Astrocyte (in vitro differentiated cells and primary cell): ENCODE results near the gene MYL7.

Experiments used
- EZH2 ChIP-seq: IDR thresholded peaks from 2 replicates; pipeline ENCODE4 v1.6.1; 2012; ENCODE audit warnings: mild to moderate bottlenecking, low read length, inconsistent platforms; ENCODE audit not compliant: insufficient read depth
- TF ChIP-seq, protein P1 (sequence below): IDR thresholded peaks from 2 replicates; pipeline ENCODE4 v1.5.1; 2011; ENCODE audit warnings: low read depth, mild to moderate bottlenecking, inconsistent platforms, low read length, moderate library complexity; ENCODE audit not compliant: insufficient read depth

DNA sequence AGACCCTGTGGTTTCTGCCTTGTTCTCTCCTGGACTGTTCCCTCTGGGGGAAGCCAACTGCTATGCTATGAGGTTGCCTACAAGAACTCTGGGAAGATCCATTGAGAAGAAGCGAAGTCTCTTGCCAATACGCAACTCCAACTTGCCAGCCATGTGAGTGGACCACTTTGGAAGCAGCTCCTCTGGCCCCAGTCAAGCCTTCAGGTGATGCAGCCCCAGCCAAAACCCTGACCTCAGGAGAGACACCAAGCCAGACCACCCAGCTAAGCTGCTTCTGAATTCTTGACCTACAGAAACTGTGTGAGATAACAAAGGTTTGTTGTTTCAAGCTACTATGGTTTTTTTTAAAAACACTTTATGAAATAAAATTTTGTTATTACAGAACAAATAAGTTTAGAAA is 20.2 kb upstream of the MYL7 start:
- no peak for TF ChIP-seq EZH2
- TF ChIP-seq, protein P1, sequence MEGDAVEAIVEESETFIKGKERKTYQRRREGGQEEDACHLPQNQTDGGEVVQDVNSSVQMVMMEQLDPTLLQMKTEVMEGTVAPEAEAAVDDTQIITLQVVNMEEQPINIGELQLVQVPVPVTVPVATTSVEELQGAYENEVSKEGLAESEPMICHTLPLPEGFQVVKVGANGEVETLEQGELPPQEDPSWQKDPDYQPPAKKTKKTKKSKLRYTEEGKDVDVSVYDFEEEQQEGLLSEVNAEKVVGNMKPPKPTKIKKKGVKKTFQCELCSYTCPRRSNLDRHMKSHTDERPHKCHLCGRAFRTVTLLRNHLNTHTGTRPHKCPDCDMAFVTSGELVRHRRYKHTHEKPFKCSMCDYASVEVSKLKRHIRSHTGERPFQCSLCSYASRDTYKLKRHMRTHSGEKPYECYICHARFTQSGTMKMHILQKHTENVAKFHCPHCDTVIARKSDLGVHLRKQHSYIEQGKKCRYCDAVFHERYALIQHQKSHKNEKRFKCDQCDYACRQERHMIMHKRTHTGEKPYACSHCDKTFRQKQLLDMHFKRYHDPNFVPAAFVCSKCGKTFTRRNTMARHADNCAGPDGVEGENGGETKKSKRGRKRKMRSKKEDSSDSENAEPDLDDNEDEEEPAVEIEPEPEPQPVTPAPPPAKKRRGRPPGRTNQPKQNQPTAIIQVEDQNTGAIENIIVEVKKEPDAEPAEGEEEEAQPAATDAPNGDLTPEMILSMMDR = no peak
